ENCODE data around the gene RNF220.

- TF ChIP-seq EZH2phosphoT487 (IDR thresholded peaks at IDR 0.05; ENCODE audit: insufficient read depth, low read depth) = no peak
- TF ChIP-seq EZH2 (IDR thresholded peaks at IDR 0.05; ENCODE audit: insufficient read depth, poor library complexity, severe bottlenecking) = no peak
Observed at GRCh38 chr1:44513111-44513510, 108.1 kb downstream of the RNF220 start.
